Peyer's patch (tissue), 4 donors: ENCODE results near the gene KRT37. TPM values are rescaled to one million over a fixed set of nuclear protein-coding genes. Genes with fewer than 3 reads are reported as not detected.
"Not testable (repeated sequence)": the region's sequence is repeated elsewhere in the genome, so short reads cannot be mapped to it uniquely, and the experiment has no call there.

ENCODE experiments used
- DNase-seq, 3 donors: peaks; one replicate each; pipeline ENCODE4 v3.0.0-alpha.2; 2017 to 2019
- H3K27ac ChIP-seq, 4 donors: fragments of 200-600 bp; sonication (generic); one replicate each; pipeline ENCODE4 v1.5.1; 2016 to 2019
- H3K27me3 ChIP-seq, 2 donors: fragments of 200-600 bp; sonication (generic); one replicate each; pipeline ENCODE4 v1.5.1; 2019
- H3K36me3 ChIP-seq, 3 donors: fragments of 200-600 bp; sonication (generic); one replicate each; pipeline ENCODE4 v1.5.1; 2016 to 2019
- H3K4me1 ChIP-seq, 4 donors: fragments of 200-600 bp; sonication (generic); one replicate each; pipeline ENCODE4 v1.5.1; 2016 to 2019
- H3K4me3 ChIP-seq, 4 donors: fragments of 200-600 bp; sonication (generic); 1 replicate in 3 of 4; 2 replicates in 1 of 4; pipeline ENCODE4 v1.5.1; 2016 to 2019; ENCODE audit warnings: mild to moderate bottlenecking in 1 of 4
- H3K9me3 ChIP-seq, 4 donors: fragments of 200-600 bp; sonication (generic); one replicate each; pipeline ENCODE4 v1.5.1; 2016 to 2019; ENCODE audit warnings: mild to moderate bottlenecking in 1 of 4
- POLR2A ChIP-seq, 2 donors: fragments of 450-650 bp; IDR thresholded peaks; one replicate each; pipeline ENCODE4 v1.5.1; 2017; ENCODE audit warnings: antibody characterized with exemption in 2 of 2, mild to moderate bottlenecking in 2 of 2, moderate library complexity in 2 of 2
- total RNA-seq, 4 donors: library from RNA; depleted of rRNA; stranded (reverse); fragments of >200 nt; gene quantifications; one replicate each; pipeline ENCODE4 v1.1.0, GENCODE V29; 2016
- TF ChIP-seq, protein P1 (sequence below), 6 experiments: fragments of 450-650 bp in 4 of 6; fragments of 200-600 bp in 2 of 6; sonication (generic) in 1 of 6; IDR thresholded peaks; one replicate each; pipeline ENCODE4 v1.5.1; 2017 to 2019; ENCODE audit warnings: antibody characterized with exemption in 6 of 6, mild to moderate bottlenecking in 3 of 6, moderate library complexity in 1 of 6

Gene KRT37
- total RNA-seq, 4 donors from 2014 or later = not detected

DNA sequence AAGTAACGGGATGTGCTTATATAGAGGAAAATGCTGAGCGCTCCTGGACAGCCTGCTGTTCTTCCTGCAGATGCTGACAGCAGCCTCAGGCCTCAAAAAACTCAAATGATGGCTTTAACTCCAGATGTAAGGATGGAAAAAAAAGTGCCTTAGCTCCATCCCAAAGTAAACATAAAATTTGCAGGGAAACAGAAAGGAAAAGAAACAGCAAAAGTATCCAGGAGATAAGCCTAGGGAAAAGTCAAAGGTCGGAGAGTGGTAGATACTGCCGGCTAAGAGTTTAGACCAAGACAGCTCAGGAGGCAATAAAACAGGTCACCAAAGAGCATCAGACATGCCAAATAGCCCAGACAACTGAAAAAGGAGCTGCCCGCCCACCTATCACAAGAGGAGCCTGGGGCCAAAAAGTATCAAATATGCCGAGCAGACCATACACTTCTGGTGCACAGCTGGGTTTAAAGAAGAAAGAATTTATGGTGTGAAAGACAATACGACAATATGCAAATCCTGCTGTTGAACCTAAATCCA is 33.9 kb downstream of the KRT37 start:
- TF ChIP-seq, protein P1, sequence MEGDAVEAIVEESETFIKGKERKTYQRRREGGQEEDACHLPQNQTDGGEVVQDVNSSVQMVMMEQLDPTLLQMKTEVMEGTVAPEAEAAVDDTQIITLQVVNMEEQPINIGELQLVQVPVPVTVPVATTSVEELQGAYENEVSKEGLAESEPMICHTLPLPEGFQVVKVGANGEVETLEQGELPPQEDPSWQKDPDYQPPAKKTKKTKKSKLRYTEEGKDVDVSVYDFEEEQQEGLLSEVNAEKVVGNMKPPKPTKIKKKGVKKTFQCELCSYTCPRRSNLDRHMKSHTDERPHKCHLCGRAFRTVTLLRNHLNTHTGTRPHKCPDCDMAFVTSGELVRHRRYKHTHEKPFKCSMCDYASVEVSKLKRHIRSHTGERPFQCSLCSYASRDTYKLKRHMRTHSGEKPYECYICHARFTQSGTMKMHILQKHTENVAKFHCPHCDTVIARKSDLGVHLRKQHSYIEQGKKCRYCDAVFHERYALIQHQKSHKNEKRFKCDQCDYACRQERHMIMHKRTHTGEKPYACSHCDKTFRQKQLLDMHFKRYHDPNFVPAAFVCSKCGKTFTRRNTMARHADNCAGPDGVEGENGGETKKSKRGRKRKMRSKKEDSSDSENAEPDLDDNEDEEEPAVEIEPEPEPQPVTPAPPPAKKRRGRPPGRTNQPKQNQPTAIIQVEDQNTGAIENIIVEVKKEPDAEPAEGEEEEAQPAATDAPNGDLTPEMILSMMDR (IDR thresholded peaks at IDR 0.05) = no peak
- TF ChIP-seq POLR2A (IDR thresholded peaks at IDR 0.05) = no peak
- Histone ChIP-seq H3K36me3 (no peaks in the 10 kb centered on the region), H3K4me1 (no peaks in the 10 kb centered on the region), H3K9me3 (peaks cover 0 to 3% (median 0%) of the 10 kb centered on the region in 4 donors), H3K27me3 (no peaks in the 10 kb centered on the region), H3K27ac (no peak overlapping the region), H3K4me3 (no peak overlapping the region)
- no peak for DNase-seq

DNA sequence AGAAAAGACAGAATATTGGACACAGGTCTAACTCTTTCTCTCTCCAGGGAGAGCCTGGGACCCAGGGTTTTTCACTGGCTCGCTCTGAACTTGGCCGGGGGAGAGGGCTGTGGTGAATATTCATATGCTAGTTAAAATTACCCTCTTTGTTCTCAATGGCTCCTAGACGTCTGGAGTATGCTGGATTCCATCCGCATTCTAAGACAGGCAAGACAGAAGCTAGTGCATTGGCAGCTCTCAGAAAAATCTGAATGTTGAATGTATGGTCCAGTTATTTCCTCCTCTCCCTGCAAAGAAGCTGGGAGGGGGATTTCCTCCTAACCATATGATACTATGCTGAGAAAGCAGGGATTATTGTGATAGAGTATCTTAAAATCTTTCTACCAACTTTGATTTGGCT is 36.7 kb downstream of the KRT37 start:
- TF ChIP-seq, protein P1 (IDR thresholded peaks at IDR 0.05) = no peak
- TF ChIP-seq POLR2A (IDR thresholded peaks at IDR 0.05) = no peak
- no peak for DNase-seq
- Histone ChIP-seq H3K9me3 (peaks cover 0 to 3% (median 0%) of the 10 kb centered on the region in 4 donors), H3K27ac (no peak overlapping the region), H3K27me3 (no peaks in the 10 kb centered on the region), H3K4me3 (no peak overlapping the region), H3K4me1 (no peaks in the 10 kb centered on the region), H3K36me3 (no peaks in the 10 kb centered on the region)

DNA sequence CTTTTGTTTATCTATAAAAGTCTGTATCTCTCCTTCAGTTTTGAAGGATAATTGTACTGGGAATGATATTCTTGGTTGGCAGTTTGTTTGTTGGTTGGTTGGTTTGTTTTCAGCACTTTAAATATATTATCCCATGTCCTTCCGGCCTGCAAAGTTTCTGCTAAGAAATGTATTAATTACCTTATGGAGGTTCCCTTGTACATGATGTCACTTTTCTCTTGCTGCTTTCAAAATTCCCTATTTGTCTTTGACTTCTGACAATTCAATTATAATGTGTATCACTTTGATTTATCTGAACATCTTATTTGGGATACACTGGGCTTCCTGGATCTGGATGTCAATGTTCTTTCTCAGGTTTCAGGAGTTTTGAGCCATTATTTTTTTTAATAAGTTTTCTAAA is 38.2 kb downstream of the KRT37 start:
- TF ChIP-seq, protein P1 (IDR thresholded peaks at IDR 0.05) = no peak
- no peak for TF ChIP-seq POLR2A (IDR thresholded peaks at IDR 0.05)
- DNase-seq = no peak
- H3K36me3 ChIP-seq = no peaks in the 10 kb centered on the region
- no peak overlapping the region for H3K27ac ChIP-seq
- H3K4me3 ChIP-seq = no peak overlapping the region
- no peaks in the 10 kb centered on the region for H3K27me3 ChIP-seq
- peaks cover 0 to 3% (median 0%) of the 10 kb centered on the region in 4 donors for H3K9me3 ChIP-seq
- no peaks in the 10 kb centered on the region for H3K4me1 ChIP-seq

GRCh38 chr17:41383690-41384089 is 40.7 kb downstream of the KRT37 start:
- Histone ChIP-seq H3K9me3 (peaks cover 0 to 3% (median 0%) of the 10 kb centered on the region in 4 donors), H3K36me3 (no peaks in the 10 kb centered on the region), H3K4me1 (no peaks in the 10 kb centered on the region), H3K27ac (no peak overlapping the region), H3K4me3 (no peak overlapping the region), H3K27me3 (no peaks in the 10 kb centered on the region)
- DNase-seq = no peak
- TF ChIP-seq POLR2A (IDR thresholded peaks at IDR 0.05) = no peak
- TF ChIP-seq, protein P1 (IDR thresholded peaks at IDR 0.05) = no peak

GRCh38 chr17:41382394-41382793 is 42.0 kb downstream of the KRT37 start:
- Histone ChIP-seq H3K36me3 (no peaks in the 10 kb centered on the region), H3K27ac (no peak overlapping the region), H3K4me3 (no peak overlapping the region), H3K27me3 (no peaks in the 10 kb centered on the region), H3K4me1 (no peaks in the 10 kb centered on the region), H3K9me3 (peaks cover 0 to 3% (median 0%) of the 10 kb centered on the region in 4 donors)
- no peak for DNase-seq
- no peak for TF ChIP-seq POLR2A (IDR thresholded peaks at IDR 0.05)
- TF ChIP-seq, protein P1 (IDR thresholded peaks at IDR 0.05) = no peak

DNA sequence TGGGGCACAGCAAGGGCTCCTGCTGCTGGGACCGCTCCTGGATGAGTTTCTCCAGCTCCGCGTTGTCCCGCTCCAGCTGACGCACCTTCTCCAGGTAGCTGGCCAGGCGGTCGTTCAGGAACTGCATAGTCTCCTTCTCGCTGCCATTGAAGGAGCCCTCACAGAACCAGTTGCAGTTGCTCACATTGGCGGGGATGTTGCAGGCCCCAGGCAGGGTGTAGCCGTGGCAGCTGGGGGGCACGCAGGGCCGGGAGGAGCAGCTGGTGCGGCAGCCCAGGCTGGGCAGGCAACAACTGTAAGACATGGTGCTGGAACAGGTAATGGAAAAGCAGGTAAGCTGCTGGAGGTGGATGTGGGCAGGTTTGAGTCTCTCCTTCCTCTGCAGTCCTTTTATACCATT is 42.4 kb downstream of the KRT37 start, which contains the start of gene KRT34:
TSS of gene KRT34 (minus strand) at position 364 of the 400 bp plus-strand sequence. CDS start at position 304, 60 bp downstream.
- DNase-seq, H3K4me3 ChIP-seq, H3K9me3 ChIP-seq, H3K4me1 ChIP-seq, H3K36me3 ChIP-seq, H3K27ac ChIP-seq, H3K27me3 ChIP-seq: not testable (repeated sequence)

GRCh38 chr17:41380091-41380490 is 44.3 kb downstream of the KRT37 start:
- not testable (repeated sequence) for H3K4me3 ChIP-seq, H3K36me3 ChIP-seq, H3K27ac ChIP-seq, H3K9me3 ChIP-seq, DNase-seq, H3K27me3 ChIP-seq, H3K4me1 ChIP-seq
